ENCODE data around the gene IRF4. TPM values are rescaled to one million over a fixed set of nuclear protein-coding genes. Genes with fewer than 3 reads are reported as not detected.

IRF4 gene
- total RNA-seq, 1 donor from 2014 or later = 0.05 TPM

DNA sequence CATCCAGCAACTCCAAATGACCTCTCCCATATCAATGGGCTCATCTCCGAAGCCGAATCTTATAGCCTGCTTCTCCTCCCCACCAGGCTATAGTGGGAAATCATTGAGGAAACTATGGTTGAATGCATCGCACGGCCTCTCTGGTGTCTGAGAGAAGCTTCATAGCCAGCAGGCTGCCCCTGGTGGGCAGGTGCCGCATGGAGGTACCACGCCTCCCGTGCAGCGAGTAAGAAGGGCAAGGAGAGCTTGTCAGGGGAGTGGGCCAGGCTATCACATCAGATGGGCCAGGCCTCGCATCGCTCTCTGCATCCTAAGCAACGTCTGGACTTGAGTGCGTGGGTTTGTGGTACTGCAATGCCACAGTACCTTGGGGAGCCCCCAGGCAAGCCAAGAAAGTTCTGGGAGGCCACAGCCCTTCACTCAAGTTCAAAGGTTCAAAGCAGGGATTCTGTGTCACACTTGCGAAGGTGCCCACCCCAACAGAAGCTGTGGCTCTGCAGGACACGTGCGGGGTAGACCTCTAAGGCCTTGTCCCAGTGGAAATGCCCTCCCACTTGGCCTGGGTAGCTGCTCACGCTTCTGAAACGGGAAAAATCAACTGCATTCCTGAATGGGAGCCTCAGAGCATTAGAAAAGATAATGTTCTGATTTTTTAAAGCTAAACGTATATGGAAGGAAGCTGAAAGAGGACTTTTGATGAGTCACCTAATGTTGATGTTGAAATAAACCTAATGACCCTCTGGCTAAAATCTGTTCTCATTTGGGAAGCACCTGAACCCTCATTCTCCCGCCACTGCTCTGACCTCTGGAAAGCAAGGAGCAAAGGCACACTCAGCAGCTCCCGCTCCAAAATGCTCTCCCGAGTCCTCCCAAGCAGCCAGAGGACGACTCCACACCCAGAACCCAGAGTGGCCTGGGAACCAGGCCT, 8.4 kb upstream of the IRF4 start:
- Mint-ChIP-seq H3K36me3 (ENCODE audit: low read depth) (no peaks in the 10 kb centered on the region), H3K27ac (ENCODE audit: unreplicated experiment) (no peak overlapping the region), H3K9me3 (ENCODE audit: low read depth) (peaks cover 4% of the 10 kb centered on the region), H3K4me1 (ENCODE audit: low read depth) (no peaks in the 10 kb centered on the region), H3K4me3 (ENCODE audit: unreplicated experiment) (no peak overlapping the region), H3K27me3 (ENCODE audit: low read depth) (peaks cover 41% of the 10 kb centered on the region)
- DNase-seq (ENCODE audit: low spot score) = no peak
- TF ChIP-seq, protein P1, sequence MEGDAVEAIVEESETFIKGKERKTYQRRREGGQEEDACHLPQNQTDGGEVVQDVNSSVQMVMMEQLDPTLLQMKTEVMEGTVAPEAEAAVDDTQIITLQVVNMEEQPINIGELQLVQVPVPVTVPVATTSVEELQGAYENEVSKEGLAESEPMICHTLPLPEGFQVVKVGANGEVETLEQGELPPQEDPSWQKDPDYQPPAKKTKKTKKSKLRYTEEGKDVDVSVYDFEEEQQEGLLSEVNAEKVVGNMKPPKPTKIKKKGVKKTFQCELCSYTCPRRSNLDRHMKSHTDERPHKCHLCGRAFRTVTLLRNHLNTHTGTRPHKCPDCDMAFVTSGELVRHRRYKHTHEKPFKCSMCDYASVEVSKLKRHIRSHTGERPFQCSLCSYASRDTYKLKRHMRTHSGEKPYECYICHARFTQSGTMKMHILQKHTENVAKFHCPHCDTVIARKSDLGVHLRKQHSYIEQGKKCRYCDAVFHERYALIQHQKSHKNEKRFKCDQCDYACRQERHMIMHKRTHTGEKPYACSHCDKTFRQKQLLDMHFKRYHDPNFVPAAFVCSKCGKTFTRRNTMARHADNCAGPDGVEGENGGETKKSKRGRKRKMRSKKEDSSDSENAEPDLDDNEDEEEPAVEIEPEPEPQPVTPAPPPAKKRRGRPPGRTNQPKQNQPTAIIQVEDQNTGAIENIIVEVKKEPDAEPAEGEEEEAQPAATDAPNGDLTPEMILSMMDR (IDR thresholded peaks at IDR 0.05) = no peak

DNA sequence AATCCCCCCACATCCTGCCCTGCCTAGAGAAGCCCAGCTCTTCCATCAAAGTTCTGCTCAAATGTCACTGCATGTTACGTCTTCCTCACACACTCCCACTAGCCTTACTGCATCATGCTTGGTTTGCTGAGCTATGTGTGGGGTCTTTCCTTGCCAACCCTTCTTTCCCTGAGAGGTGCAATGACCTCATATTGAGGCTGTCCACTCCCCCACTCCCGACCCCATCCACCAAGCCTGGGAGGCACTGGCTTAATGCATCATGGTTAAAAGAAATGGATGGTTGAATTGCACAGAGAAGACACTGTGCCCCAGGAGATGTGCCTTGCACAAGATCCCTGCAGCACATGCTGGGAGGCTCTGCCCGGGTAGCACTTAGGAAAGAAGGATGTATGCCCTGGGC, 7.7 kb upstream of the IRF4 start:
- Mint-ChIP-seq H3K36me3 (ENCODE audit: low read depth) (no peaks in the 10 kb centered on the region), H3K27me3 (ENCODE audit: low read depth) (peaks cover 44% of the 10 kb centered on the region)
- DNase-seq (ENCODE audit: low spot score) = no peak

DNA sequence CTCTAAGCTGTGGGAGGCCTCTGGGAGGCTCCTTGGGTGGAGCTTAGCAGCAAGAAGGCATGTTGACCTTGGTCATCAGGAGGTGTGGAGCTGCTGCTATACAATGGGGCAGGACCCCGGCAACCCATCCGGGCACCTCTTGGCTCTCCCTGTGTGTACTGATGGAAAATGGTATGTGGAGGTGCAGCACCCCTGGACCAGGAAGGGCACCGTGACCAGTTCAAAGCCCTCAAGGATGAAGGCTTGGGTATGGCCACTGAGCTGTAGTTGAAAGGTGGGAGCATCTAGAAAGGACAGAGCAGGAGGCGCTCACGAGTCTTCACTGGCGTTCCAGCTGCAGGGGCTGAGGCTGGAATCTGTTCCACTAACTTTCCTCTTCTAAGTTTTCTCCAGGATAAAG, 6.7 kb upstream of the IRF4 start:
- TF ChIP-seq, protein P1 (IDR thresholded peaks at IDR 0.05) = no peak
- peaks cover 54% of the 10 kb centered on the region for H3K27me3 Mint-ChIP-seq (ENCODE audit: low read depth)
- H3K4me1 Mint-ChIP-seq (ENCODE audit: low read depth) = no peaks in the 10 kb centered on the region
- no peak overlapping the region for H3K27ac Mint-ChIP-seq (ENCODE audit: unreplicated experiment)
- H3K9me3 Mint-ChIP-seq (ENCODE audit: low read depth) = peaks cover 4% of the 10 kb centered on the region
- no peak for DNase-seq (ENCODE audit: low spot score)
- no peaks in the 10 kb centered on the region for H3K36me3 Mint-ChIP-seq (ENCODE audit: low read depth)
- no peak overlapping the region for H3K4me3 Mint-ChIP-seq (ENCODE audit: unreplicated experiment)

More for the DNA sequence above, 7.7 kb upstream of the IRF4 start:
- TF ChIP-seq, protein P1 (IDR thresholded peaks at IDR 0.05) = no peak
- Mint-ChIP-seq H3K9me3 (ENCODE audit: low read depth) (peaks cover 4% of the 10 kb centered on the region), H3K4me1 (ENCODE audit: low read depth) (no peaks in the 10 kb centered on the region), H3K4me3 (ENCODE audit: unreplicated experiment) (no peak overlapping the region), H3K27ac (ENCODE audit: unreplicated experiment) (no peak overlapping the region)

DNA sequence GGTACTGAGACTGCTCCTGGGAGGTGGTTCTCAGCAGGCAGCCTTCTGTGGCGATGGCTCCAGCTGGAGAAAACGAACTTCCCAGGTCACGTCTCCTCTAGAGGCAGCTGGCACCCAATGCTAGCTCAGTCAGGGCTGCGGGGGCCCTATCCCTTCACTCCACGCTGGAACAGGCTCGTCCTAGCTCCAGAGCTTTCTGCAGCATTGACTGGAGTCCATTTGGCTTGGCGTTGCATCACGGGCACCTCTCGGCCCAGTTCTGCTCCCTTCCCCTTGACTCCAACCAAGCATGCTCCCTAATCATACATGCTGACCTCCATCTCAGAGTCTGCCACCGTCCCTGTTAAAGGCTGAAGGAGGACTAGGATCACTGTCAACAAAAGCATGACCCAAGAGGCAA, 5.9 kb upstream of the IRF4 start:
- no peak for DNase-seq (ENCODE audit: low spot score)
- Mint-ChIP-seq H3K9me3 (ENCODE audit: low read depth) (peaks cover under 1% of the 10 kb centered on the region), H3K4me3 (ENCODE audit: unreplicated experiment) (no peak overlapping the region), H3K27ac (ENCODE audit: unreplicated experiment) (no peak overlapping the region), H3K4me1 (ENCODE audit: low read depth) (no peaks in the 10 kb centered on the region), H3K36me3 (ENCODE audit: low read depth) (no peaks in the 10 kb centered on the region), H3K27me3 (ENCODE audit: low read depth) (peaks cover 54% of the 10 kb centered on the region)
- TF ChIP-seq, protein P1 (IDR thresholded peaks at IDR 0.05) = no peak

DNA sequence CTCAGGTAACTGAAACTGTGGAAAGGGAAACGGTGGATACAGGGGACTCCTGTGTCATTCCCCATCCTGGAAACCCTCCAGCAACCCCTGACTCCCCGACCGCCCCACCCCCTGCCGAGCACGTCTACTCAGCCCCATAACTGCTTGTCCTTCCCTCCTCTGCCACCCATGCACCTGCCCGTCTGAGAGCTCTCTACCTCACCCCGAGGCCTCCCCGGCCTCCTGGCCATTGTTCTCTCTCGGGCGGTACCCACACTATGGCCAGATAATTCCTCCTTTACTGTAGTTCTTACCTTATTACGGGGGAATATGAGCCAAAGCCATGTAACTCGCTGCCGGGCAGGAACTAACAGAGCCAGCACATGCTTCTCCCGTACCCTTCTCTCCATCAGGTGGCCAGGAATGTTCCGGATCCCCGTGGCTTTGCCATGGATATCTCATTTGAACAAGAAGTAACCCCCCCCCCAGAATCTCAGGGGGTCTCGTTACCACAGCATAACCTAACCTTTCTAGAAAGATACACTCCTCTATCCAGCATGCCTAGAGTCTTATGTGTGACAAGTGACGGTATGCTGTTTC, 4.8 kb upstream of the IRF4 start:
- no peak for DNase-seq (ENCODE audit: low spot score)
- peaks cover 59% of the 10 kb centered on the region for H3K27me3 Mint-ChIP-seq (ENCODE audit: low read depth)
- H3K27ac Mint-ChIP-seq (ENCODE audit: unreplicated experiment) = no peak overlapping the region
- peaks cover 1% of the 10 kb centered on the region for H3K36me3 Mint-ChIP-seq (ENCODE audit: low read depth)
- TF ChIP-seq, protein P1 (IDR thresholded peaks at IDR 0.05) = no peak
- H3K4me1 Mint-ChIP-seq (ENCODE audit: low read depth) = peaks cover 7% of the 10 kb centered on the region
- H3K4me3 Mint-ChIP-seq (ENCODE audit: unreplicated experiment) = no peak overlapping the region
- no peaks in the 10 kb centered on the region for H3K9me3 Mint-ChIP-seq (ENCODE audit: low read depth)

Measured in chondrocyte (in vitro differentiated cells).